GM12878 (cell line): ENCODE measurements around the gene RAPGEF6. TPM values are rescaled to one million over a fixed set of nuclear protein-coding genes. Genes with fewer than 3 reads are reported as not detected.

ENCODE experiments used
- ATAC-seq: fragments of 200-7000 bp; cut with Tn5 transposase; 3 replicates; pipeline ENCODE4 v1.9.1; 2020; ENCODE audit warnings: mild to moderate bottlenecking, moderate library complexity
- BruUV-seq: library from RNA; stranded (reverse); fragments of 400-500 nt; replicated peaks from 2 replicates; lab custom pipeline; 2021; lab: Mats Ljungman, UMichigan
- CTCF ChIA-PET: fragments of 300-600 bp; sonication (Branson Sonifier 250); formaldehyde crosslinking; extraction: SDS; loops from one replicate; lab custom pipeline; 2021; ENCODE audit warnings: inconsistent platforms; lab: Yijun Ruan, JAX
- POLR2A ChIA-PET: fragments of 350-600 bp; formaldehyde crosslinking; extraction: SDS; loops from one replicate; lab custom pipeline; 2021; ENCODE audit warnings: inconsistent platforms; lab: Charles Lee
- RAD21 ChIA-PET: fragments of 300-600 bp; sonication (Branson Sonifier 250); formaldehyde crosslinking; loops from one replicate; lab custom pipeline; 2023; ENCODE audit warnings: antibody characterized with exemption; ENCODE audit not compliant: unreplicated experiment; lab: Charles Lee
- SMC1A ChIA-PET: fragments of 300-600 bp; sonication (Branson Sonifier 250); formaldehyde crosslinking; loops from one replicate; lab custom pipeline; 2023; ENCODE audit not compliant: unreplicated experiment, uncharacterized antibody; lab: Charles Lee
- DNase-seq: peaks from one replicate; pipeline ENCODE4 v3.0.0-alpha.2; 2011; ENCODE audit warnings: low read depth, low spot score
- FAIRE-seq: peaks from 3 replicates; lab custom pipeline; 2011; peaks lifted over from hg19 to GRCh38; lab: Jason Lieb, UNC
- H2AFZ ChIP-seq: 2 replicates; pipeline ENCODE4 v1.6.0; 2011; ENCODE audit warnings: low read depth, low read length, control low read depth; ENCODE audit not compliant: control insufficient read depth
- H3K27ac ChIP-seq: 2 replicates; pipeline ENCODE4 v1.5.1; 2011; ENCODE audit warnings: control low read depth; ENCODE audit not compliant: control insufficient read depth, insufficient read depth
- H3K27me3 ChIP-seq, 2 experiments: replicated peaks in 1 of 2; 2 replicates each; pipeline versions ENCODE4 v1.6.0 to v1.6.1; 2011; ENCODE audit warnings: low read length in 1 of 2; ENCODE audit not compliant: control insufficient read depth in 2 of 2, insufficient read depth in 2 of 2
- H3K36me3 ChIP-seq, 2 experiments: 2 replicates each; pipeline ENCODE4 v1.5.1; 2011; ENCODE audit warnings: low read length in 1 of 2; ENCODE audit not compliant: control insufficient read depth in 2 of 2, insufficient read depth in 2 of 2
- H3K4me1 ChIP-seq: 2 replicates; pipeline ENCODE4 v1.6.1; 2011; ENCODE audit warnings: mild to moderate bottlenecking, low read length, moderate library complexity, mixed read lengths; ENCODE audit not compliant: control insufficient read depth, insufficient read depth
- H3K4me2 ChIP-seq: 2 replicates; pipeline ENCODE4 v1.6.0; 2011; ENCODE audit warnings: control low read depth; ENCODE audit not compliant: control insufficient read depth, insufficient read depth
- H3K4me3 ChIP-seq: fragments of 200-600 bp; sonication (generic); 2 replicates; pipeline ENCODE4 v1.5.1; 2016
- H3K79me2 ChIP-seq: 2 replicates; pipeline ENCODE4 v1.6.0; 2011; ENCODE audit warnings: low read length; ENCODE audit not compliant: control insufficient read depth, insufficient read depth
- H3K9ac ChIP-seq: 2 replicates; pipeline ENCODE4 v1.8.0; 2011; ENCODE audit warnings: low read length, control low read depth, mixed read lengths; ENCODE audit not compliant: control insufficient read depth, insufficient read depth
- H3K9me3 ChIP-seq: replicated peaks from 3 replicates; pipeline ENCODE4 v1.5.1; 2011; ENCODE audit warnings: mild to moderate bottlenecking, low read length; ENCODE audit not compliant: control insufficient read depth, insufficient read depth
- H4K20me1 ChIP-seq: 2 replicates; pipeline ENCODE4 v1.6.0; 2011; ENCODE audit not compliant: control insufficient read depth, insufficient read depth
- BACH1 ChIP-seq: fragments of 450-650 bp; IDR thresholded peaks from 2 replicates; pipeline ENCODE4 v1.6.1; 2017; ENCODE audit warnings: mild to moderate bottlenecking, borderline replicate concordance
- BHLHE40 ChIP-seq, 2 experiments: fragments of 450-650 bp in 1 of 2; IDR thresholded peaks; 2 replicates each; pipeline ENCODE4 v1.6.1; 2011 to 2017; ENCODE audit warnings: low read depth in 2 of 2, borderline replicate concordance in 1 of 2, improper control_type of control experiment in 1 of 2, low read length in 1 of 2, mild to moderate bottlenecking in 1 of 2
- CTCF ChIP-seq, 3 experiments: IDR thresholded peaks in 2 of 3; conservative IDR thresholded peaks in 1 of 3; 2 replicates each; pipeline ENCODE4 v1.5.1; 2011; ENCODE audit warnings: low read depth in 3 of 3, low read length in 3 of 3, mild to moderate bottlenecking in 3 of 3, control low read depth in 2 of 3, moderate library complexity in 2 of 3, inconsistent platforms in 1 of 3, mixed read lengths in 1 of 3; ENCODE audit not compliant: control insufficient read depth in 2 of 3, insufficient read depth in 1 of 3; ENCODE audit errors: extremely low read depth in 1 of 3
- GABPA ChIP-seq: IDR thresholded peaks from 2 replicates; pipeline ENCODE4 v1.6.1; 2014; ENCODE audit warnings: antibody characterized with exemption, low read depth, mild to moderate bottlenecking, inconsistent platforms
- LARP7 ChIP-seq: fragments of 450-650 bp; IDR thresholded peaks from 2 replicates; pipeline ENCODE4 v1.6.1; 2017; ENCODE audit warnings: mild to moderate bottlenecking
- MEF2A ChIP-seq: IDR thresholded peaks from 2 replicates; pipeline ENCODE4 v1.6.1; 2011; ENCODE audit warnings: low read depth, mild to moderate bottlenecking, low read length, moderate library complexity; ENCODE audit not compliant: insufficient read depth
- PML ChIP-seq: IDR thresholded peaks from 2 replicates; pipeline ENCODE4 v1.6.1; 2012; ENCODE audit warnings: low read length, inconsistent platforms
- SMC3 ChIP-seq: IDR thresholded peaks from 2 replicates; pipeline ENCODE4 v1.6.1; 2011; ENCODE audit warnings: low read length, improper control_type of control experiment, borderline replicate concordance
- TARDBP ChIP-seq: IDR thresholded peaks from 2 replicates; pipeline ENCODE4 v1.6.1; 2016; ENCODE audit warnings: borderline replicate concordance
- TCF3 ChIP-seq: IDR thresholded peaks from 2 replicates; pipeline ENCODE4 v1.6.1; 2012; ENCODE audit warnings: low read depth, mild to moderate bottlenecking, low read length, borderline replicate concordance; ENCODE audit not compliant: insufficient read depth
- ZNF687 ChIP-seq: fragments of 450-650 bp; IDR thresholded peaks from 2 replicates; pipeline ENCODE4 v1.6.1; 2017; ENCODE audit warnings: mild to moderate bottlenecking, moderate library complexity
- WGBS: methylation state at CpG from one replicate; pipeline ENCODE4 v1.1.6; 2016; ENCODE audit warnings: low lambda C conversion rate; ENCODE audit not compliant: insufficient replicate concordance, insufficient coverage; ENCODE audit errors: missing lambda C conversion rate; 5-methylcytosine and 5-hydroxymethylcytosine counted together
- in situ Hi-C: fragments of 300-500 bp; cut with MboI; formaldehyde crosslinking; loops from 9 replicates; pipeline ENCODE4 v1.14.3; 2018; ENCODE audit warnings: mixed read lengths
- intact Hi-C: fragments of 100-400 bp; cut with micrococcal nuclease; formaldehyde crosslinking; loops from one replicate; pipeline ENCODE4 v1.14.2; 2022; ENCODE audit not compliant: unreplicated experiment
- polyA plus RNA-seq, 11 experiments: library from polyadenylated mRNA; depleted of rRNA in 4 of 11; unstranded in 6 of 11; stranded (reverse) in 5 of 11; fragments of >200 nt; fragmentation: Nextera tagmentation in 4 of 11; fragmentation: Illumina TruSeq in 1 of 11; extraction: Ambion mirVana in 4 of 11; extraction: Trizol in 1 of 11; gene quantifications; 1 replicate in 1 of 11; 2 replicates in 10 of 11; pipeline versions ENCODE4 v1.2.1 to v1.2.3, GENCODE V29; 2011 to 2016; ENCODE audit warnings: inconsistent platforms in 2 of 11, missing spikeins in 2 of 11, low read depth in 1 of 11
- total RNA-seq, 4 experiments: library from RNA; depleted of rRNA in 3 of 4; stranded (reverse); fragments of >200 nt in 3 of 4; fragmentation: Illumina TruSeq in 1 of 4; extraction: Trizol in 1 of 4; gene quantifications; 2 replicates each; pipeline versions ENCODE4 v1.2.1 to v1.2.3, GENCODE V29; 2013 to 2021
- TF ChIP-seq, protein P1 (sequence below): IDR thresholded peaks from 2 replicates; pipeline ENCODE4 v1.6.1; 2012; ENCODE audit warnings: low read depth, low read length, improper control_type of control experiment

The RAPGEF6 gene
- total and polyA plus RNA-seq, 10 of the 15 experiments (the other 5 are each of a cell fraction or from before 2014, with no cell fraction given): 2.9 to 24.0 (median 14.2) TPM

DNA sequence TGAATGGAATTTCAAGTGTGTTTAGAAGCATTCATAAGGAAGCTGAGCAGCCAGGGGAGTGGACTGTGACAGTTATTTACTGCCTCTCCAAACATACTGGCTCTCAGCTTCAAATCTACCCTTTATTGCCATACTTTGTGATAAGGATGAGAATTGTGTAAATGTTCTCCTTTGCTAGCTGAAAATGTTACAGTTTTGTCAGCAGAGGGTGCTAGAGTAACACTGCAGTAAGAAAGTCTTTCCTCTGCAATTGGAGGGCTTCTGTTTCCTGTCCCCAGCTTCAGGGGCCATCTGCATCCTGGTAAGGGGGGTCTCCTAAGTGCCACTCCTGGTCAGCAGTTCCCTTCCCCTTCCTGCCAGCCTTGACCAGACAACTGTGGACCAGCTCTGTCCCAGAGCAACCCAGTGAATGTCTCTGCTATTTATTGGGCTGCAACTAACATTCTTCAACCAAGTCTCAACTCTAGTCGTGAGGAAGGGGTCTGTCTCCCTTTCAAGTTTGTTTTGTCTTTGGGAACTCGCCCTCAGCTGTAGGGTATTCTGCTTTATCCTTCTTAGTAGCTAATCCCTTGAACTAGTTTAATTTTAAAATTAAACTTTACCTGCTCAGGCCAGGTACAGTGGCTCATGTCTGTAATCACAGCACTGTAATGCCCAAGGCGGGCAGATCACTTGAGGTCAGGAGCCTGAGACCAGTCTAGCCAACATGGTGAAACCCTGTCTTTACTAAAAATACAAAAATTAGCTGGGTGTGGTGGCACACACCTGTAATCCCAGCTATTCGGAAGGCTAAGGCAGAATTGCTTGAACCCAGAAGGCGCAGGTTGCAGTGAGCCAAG lies 45.3 kb downstream of the RAPGEF6 start:
- DNase-seq: peak; percentile 23
- WGBS: 69% methylated on average over 5 of the region's 5 CpGs
- ChIA-PET CTCF (interaction anchor here (0.6 to 7.9 kb wide), 55 partner anchors 10 to 617 kb away, joined by 3 to 189 read pairs (median 4); partner anchors contain the start of genes ACSL6, FNIP1 and IL3), POLR2A (interaction anchor here (0.6 to 1.2 kb wide), 2 partner anchors 41 to 519 kb away, joined by 3 to 5 read pairs; no protein-coding TSS in a partner anchor), RAD21 (interaction anchor here (0.5 to 5.3 kb wide), 27 partner anchors 10 to 593 kb away, joined by 3 to 98 read pairs (median 5); partner anchors contain the start of genes FNIP1 and IL3), SMC1A (interaction anchor here (0.6 to 5.7 kb wide), 45 partner anchors 9 to 475 kb away, joined by 3 to 76 read pairs (median 4); partner anchors contain the start of gene IL3)
- Histone ChIP-seq H4K20me1 (no peaks in the 10 kb centered on the region; the same call in 1 of the 2 replicates), H3K4me1 (peaks cover 2% of the 10 kb centered on the region; the same call in 1 of the 2 replicates), H3K27me3 (no peaks in the 10 kb centered on the region), H3K27ac (no peak overlapping the region), H3K36me3 (peaks cover 1 to 7% of the 10 kb centered on the region in 2 experiments), H3K9ac (no peak overlapping the region), H3K79me2 (peaks cover 24% of the 10 kb centered on the region), H3K4me3 (no peak overlapping the region), H2AFZ (no peak overlapping the region), H3K9me3 (no peaks in the 10 kb centered on the region; the same call in 2 of the 3 replicates), H3K4me2 (no peak overlapping the region)
- FAIRE-seq: no peak
- intact Hi-C loops: loop anchor here (1.0 to 10.0 kb wide), 5 partner anchors 115 to 474 kb away; partner anchors contain the start of gene FNIP1
- in situ Hi-C loops: loop anchor here (5.0 kb wide), 1 partner anchor 418 kb away; no protein-coding TSS in a partner anchor
- peak; percentile 84 for ATAC-seq
- BruUV-seq: no TSS peak
- TF ChIP-seq CTCF (IDR thresholded peaks at IDR 0.05 in 2 of 3, conservative IDR thresholded peaks at IDR 0.05 in 1 of 3; ENCODE audit: control insufficient read depth in 2 of 3, extremely low read depth in 1 of 3, insufficient read depth in 1 of 3, low read depth in 3 of 3, low read length in 3 of 3) (peak; percentile 83 to 85 (median 83)), BHLHE40 (IDR thresholded peaks at IDR 0.05; ENCODE audit: borderline replicate concordance in 1 of 2, low read depth in 2 of 2, low read length in 1 of 2) (no peak), TARDBP (no peak), BACH1 (no peak), SMC3 (peak; percentile 85), ZNF687 (no peak), MEF2A (no peak), LARP7 (peak; percentile 51; the same call in 1 of the 2 replicates), PML (no peak), TCF3 (no peak), GABPA (no peak)
- TF ChIP-seq, protein P1, sequence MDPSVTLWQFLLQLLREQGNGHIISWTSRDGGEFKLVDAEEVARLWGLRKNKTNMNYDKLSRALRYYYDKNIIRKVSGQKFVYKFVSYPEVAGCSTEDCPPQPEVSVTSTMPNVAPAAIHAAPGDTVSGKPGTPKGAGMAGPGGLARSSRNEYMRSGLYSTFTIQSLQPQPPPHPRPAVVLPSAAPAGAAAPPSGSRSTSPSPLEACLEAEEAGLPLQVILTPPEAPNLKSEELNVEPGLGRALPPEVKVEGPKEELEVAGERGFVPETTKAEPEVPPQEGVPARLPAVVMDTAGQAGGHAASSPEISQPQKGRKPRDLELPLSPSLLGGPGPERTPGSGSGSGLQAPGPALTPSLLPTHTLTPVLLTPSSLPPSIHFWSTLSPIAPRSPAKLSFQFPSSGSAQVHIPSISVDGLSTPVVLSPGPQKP: no peak
